HG02571 (cell line): ENCODE measurements around the gene ZNF274.
A peak's percentile ranks its signal among the peaks of the same experiment; 100 is the strongest.
"Not testable (repeated sequence)": the region's sequence is repeated elsewhere in the genome, so short reads cannot be mapped to it uniquely, and the experiment has no call there.

ENCODE experiments used
- ATAC-seq: cut with Tn5 transposase; IDR thresholded peaks from one replicate; pipeline ENCODE4 v1.9.1; 2021; ENCODE audit warnings: mild to moderate bottlenecking, moderate library complexity; ENCODE audit not compliant: unreplicated experiment

Gene ZNF274

GRCh38 chr19:58209577-58209976 lies 26.7 kb downstream of the ZNF274 start:
- ATAC-seq: no peak

- ATAC-seq: no peak
Measured at GRCh38 chr19:58212336-58213074, 29.6 kb downstream of the ZNF274 start.

- ATAC-seq: no peak
Measured at GRCh38 chr19:58213075-58213369, 30.2 kb downstream of the ZNF274 start.

- no peak for ATAC-seq
Measured at GRCh38 chr19:58217069-58217481, 34.2 kb downstream of the ZNF274 start.

- no peak for ATAC-seq
Measured at GRCh38 chr19:58217607-58218391, 34.9 kb downstream of the ZNF274 start.

GRCh38 chr19:58218899-58219298 lies 36.0 kb downstream of the ZNF274 start:
- ATAC-seq: no peak

- no peak for ATAC-seq
Measured at GRCh38 chr19:58227964-58228584, 45.2 kb downstream of the ZNF274 start.

GRCh38 chr19:58228585-58229254 lies 45.9 kb downstream of the ZNF274 start, which contains the start of gene ZNF544:
Gene ZNF544, plus strand, starts transcription at chr19:58228914. Its CDS starts 15,110 bp downstream, at chr19:58244024.
- peak; percentile 74 for ATAC-seq

- no peak for ATAC-seq
Measured at GRCh38 chr19:58229255-58229639, 46.4 kb downstream of the ZNF274 start.

GRCh38 chr19:58237324-58237723 lies 54.5 kb downstream of the ZNF274 start:
- ATAC-seq: no peak

- ATAC-seq: no peak
Measured at GRCh38 chr19:58243351-58243750, 60.5 kb downstream of the ZNF274 start.

GRCh38 chr19:58248886-58249285 lies 66.0 kb downstream of the ZNF274 start:
- ATAC-seq: no peak

- no peak for ATAC-seq
Measured at GRCh38 chr19:58252102-58252685, 69.3 kb downstream of the ZNF274 start.

- not testable (repeated sequence) for ATAC-seq
Measured at GRCh38 chr19:58258259-58258658, 75.4 kb downstream of the ZNF274 start.

- no peak for ATAC-seq
Measured at GRCh38 chr19:58261600-58261967, 78.7 kb downstream of the ZNF274 start.

GRCh38 chr19:58261968-58262921 lies 79.4 kb downstream of the ZNF274 start:
- no peak for ATAC-seq

GRCh38 chr19:58262922-58263296 lies 80.0 kb downstream of the ZNF274 start:
- no peak for ATAC-seq
